ENCODE measurements around the gene RGMB.
"Not testable (repeated sequence)": the region's sequence is repeated elsewhere in the genome, so short reads cannot be mapped to it uniquely, and the experiment has no call there.

Gene RGMB, protein sequence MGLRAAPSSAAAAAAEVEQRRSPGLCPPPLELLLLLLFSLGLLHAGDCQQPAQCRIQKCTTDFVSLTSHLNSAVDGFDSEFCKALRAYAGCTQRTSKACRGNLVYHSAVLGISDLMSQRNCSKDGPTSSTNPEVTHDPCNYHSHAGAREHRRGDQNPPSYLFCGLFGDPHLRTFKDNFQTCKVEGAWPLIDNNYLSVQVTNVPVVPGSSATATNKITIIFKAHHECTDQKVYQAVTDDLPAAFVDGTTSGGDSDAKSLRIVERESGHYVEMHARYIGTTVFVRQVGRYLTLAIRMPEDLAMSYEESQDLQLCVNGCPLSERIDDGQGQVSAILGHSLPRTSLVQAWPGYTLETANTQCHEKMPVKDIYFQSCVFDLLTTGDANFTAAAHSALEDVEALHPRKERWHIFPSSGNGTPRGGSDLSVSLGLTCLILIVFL

GRCh38 chr5:98773464-98774191 lies at the start of gene RGMB:
RGMB (plus strand) TSS chr5:98773663; CDS start chr5:98774071, 408 bp downstream.
- peak; percentile 82 to 99 (median 96) for DNase-seq

DNA sequence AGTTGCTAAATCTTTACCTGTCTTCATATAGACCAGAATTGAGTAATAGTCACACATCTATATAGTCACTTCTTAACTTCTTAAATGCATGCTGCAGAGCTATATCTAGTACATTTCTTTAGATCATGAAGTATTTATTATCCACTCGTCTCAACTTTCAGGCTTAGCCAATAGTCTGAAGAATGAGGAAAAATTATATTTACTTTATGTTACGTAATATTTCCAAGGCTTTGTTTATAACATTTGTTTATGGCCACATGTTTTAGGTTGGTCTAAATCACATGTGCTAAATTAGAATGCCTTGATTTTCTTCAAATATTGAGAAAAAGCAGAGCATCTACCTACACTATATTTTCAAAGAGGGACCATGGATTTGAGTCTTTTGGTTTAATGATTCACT lies 47.2 kb upstream of the RGMB start:
- no peak for DNase-seq

GRCh38 chr5:98727686-98728085 lies 45.8 kb upstream of the RGMB start:
- DNase-seq = no peak

DNA sequence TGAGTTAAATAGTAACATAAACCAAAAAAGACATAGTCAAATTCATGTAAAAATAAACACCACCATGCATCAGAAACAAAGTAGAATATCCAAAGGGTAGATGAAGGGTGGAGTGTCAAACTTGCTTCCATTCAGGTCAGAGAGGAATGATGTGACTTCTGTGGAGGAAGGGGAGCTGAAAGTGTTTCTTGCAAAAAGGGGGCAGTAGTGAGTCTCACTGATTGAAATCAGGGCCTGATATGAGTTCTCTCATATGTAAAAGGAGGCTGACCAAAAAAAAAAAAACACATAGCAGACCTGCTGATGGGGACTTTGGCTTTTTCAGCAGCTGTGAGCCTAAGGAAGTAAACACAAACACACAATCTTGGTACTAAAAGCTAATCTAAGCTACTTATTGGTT lies 38.8 kb upstream of the RGMB start:
- no peak for DNase-seq

DNA sequence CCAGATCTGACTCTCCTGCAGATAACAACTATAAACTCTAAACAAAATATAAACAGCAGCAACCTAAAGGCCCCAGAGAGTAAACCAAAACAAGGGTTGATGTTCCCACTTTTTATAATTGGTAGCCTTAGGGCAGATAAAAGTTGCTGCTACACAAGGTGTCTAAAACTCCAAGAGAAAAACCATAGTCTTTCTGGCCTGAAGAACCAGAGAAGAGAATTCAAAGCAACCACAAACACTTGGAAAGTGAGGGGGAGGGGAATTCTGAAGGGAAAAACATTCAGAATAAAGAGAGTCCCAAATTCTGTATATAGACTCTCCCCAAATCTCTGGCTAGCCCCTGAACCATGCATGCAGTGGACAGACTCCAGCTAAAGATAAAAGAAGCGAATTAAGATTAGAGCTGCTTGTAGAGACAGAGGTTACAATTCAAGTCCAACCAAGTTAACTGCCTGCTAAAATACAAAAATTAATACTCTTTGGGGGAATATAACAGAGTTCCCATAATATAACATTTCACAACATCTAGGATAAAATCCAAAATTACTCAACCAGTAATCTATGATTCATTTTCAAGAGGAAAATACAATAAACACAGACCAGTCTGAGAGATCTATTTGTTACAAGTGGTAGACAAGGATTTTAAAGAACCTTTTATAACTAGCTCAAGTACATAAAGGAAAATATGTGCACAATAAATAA lies 37.5 kb upstream of the RGMB start:
- DNase-seq = no peak

DNA sequence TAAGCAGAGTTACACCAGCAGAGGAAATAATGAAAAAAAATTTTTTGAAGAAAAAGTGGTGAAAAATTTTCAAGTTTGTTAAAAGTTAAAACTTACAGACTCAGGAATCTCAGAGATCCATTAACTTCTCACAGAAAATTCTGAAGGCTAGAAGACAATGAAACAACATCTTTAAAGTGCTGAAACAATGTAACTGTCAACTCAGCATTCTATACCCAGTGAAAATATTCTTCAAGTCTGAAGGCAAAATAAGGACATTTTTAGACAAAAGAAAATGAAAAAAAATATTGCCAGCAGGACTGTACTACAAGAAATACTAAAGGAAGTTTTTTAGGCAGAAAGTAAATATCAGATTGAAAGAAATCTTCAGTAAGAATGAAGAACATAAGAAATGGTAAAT lies 36.7 kb upstream of the RGMB start:
- no peak for DNase-seq

- not testable (repeated sequence) for DNase-seq
Observed at GRCh38 chr5:98737441-98737840, 36.0 kb upstream of the RGMB start.

- DNase-seq = not testable (repeated sequence)
Observed at GRCh38 chr5:98738481-98739149, 34.8 kb upstream of the RGMB start.

DNA sequence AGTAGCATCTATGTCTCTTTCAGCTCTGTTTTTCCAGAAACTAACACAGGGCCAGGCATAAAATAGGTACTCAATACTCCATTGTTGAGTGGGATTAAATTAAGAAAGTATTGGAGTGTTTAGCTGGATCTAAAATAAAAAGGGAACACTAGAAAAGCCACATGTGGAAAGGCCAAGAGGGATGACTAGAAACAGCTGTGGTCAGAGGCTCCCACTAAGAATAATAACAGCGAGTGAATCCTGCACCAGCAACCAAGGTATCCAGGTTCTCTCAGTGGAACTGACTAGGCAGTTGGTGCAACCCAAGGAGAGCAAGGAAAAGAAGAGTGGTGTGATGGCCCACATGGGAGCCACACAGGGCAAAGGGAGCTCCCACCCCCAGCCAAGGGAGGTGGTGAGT lies 31.5 kb upstream of the RGMB start:
- no peak for DNase-seq

- no peak for DNase-seq
Observed at GRCh38 chr5:98742396-98743073, 30.9 kb upstream of the RGMB start.

GRCh38 chr5:98748259-98748658 lies 25.2 kb upstream of the RGMB start:
- DNase-seq = not testable (repeated sequence)

DNA sequence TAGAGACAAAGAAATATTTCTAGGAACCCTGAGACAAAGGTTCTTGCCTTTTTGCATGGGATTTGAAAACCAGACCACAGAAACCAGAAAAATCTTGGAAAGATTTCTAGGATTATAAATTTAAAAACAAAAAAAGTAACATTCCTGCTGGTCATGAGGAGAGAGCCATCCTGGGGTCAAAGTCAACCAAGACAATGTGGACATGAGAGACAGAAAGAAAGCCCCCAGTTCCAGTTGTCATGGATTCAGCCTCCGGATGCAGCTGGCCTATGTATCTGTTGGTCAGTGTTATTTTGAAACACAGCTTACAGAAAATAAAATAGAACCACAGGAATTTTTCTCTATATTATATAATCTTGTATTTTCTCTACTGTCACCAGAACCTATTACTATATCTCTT lies 24.4 kb upstream of the RGMB start:
- no peak for DNase-seq

- DNase-seq = no peak
Observed at GRCh38 chr5:98750693-98751092, 22.8 kb upstream of the RGMB start.

- DNase-seq = not testable (repeated sequence)
Observed at GRCh38 chr5:98752331-98752730, 21.1 kb upstream of the RGMB start.

DNA sequence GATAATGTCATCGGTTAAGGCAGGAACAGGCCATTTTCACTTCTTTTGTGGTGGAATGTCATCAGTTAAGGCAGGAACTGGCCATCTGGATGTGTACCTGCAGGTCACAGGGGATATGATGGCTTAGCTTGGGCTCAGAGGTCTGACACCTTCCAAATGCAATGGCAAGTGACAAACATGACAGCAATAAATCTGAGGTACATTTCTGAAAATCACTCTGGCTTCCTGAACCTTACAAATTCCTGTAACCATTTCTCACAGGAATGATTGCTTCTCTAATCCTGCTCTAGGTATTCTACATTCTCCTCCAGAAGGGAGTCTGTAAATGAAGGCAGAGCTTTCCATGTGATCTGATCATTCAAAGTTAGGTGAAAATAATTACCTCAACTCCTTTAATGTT lies 20.7 kb upstream of the RGMB start:
- DNase-seq = not testable (repeated sequence)

- DNase-seq = no peak
Observed at GRCh38 chr5:98753507-98753906, 20.0 kb upstream of the RGMB start.

DNA sequence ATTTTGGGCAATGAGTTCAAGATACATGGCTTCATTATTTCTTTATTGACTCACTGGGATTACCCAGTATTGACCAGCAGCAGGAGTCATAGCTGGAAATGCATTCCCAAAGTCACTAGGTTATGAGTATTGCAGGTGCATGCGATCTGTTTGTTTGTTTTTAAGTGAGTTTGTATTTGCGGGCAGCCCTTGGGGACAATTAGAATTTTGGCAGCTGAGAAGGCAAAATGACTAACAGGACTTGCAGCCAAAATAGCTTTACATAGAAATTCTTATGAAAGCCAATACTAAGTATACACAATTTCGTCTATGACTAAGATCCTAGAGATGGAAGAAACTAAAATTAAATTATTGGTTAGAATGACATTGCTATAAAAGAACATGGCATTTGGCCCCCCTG lies 18.1 kb upstream of the RGMB start:
- no peak for DNase-seq

- no peak for DNase-seq
Observed at GRCh38 chr5:98757978-98758377, 15.5 kb upstream of the RGMB start.

- no peak for DNase-seq
Observed at GRCh38 chr5:98763001-98763630, 10.3 kb upstream of the RGMB start.

DNA sequence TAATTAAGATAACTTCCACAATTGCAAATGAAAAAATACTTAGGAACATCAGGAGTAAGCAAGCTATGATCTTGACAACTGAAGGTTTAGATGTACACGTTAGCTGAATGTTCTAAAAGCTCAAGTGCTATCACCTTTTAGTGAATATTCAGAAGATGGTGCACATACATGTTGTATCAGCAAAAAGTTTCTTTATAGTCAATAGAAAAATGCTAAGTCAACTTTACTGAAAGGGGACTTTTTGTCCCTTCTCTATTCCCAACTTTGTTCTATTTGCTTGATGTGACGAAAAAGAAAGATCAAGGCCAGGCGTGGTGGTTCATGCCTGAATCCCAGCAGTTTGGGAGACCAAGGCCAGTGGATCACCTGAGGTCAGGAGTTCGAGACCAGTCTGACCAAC lies 7.6 kb upstream of the RGMB start:
- no peak for DNase-seq

DNA sequence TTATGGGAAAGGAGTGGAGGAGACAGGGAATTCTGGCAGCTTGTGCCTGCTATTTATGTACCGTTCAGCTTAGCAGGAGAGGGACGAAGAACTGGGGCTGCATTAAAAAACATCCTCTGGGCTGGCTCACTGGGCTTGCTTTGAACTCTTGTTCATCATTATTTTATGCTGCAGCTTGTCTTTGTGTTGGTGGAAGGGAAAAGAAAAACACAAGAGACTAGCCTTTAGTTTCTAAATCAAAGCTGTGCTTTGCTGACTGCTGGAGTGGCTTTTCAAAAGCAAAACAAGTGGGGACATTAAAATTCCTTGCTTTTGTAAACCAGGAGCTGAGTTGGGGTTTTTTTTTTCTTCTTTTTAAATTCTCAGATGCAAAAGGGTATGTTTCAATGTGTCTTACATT lies 5.9 kb upstream of the RGMB start:
- no peak for DNase-seq
